ENCODE data around the gene KIF18A.
"Not testable (repeated sequence)": the region's sequence is repeated elsewhere in the genome, so short reads cannot be mapped to it uniquely, and the experiment has no call there.

The KIF18A gene

GRCh38 chr11:28107750-28108618, at the start of gene KIF18A, which contains the start of gene METTL15:
KIF18A (minus strand) TSS chr11:28108156; CDS start chr11:28097947, 10,209 bp downstream.
METTL15 (plus strand) TSS chr11:28108388; CDS start chr11:28113335, 4,947 bp downstream.
- DNase-seq (peak; percentile 100), ATAC-seq (replicated peaks) (peak; percentile 96 to 97)
- Mint-ChIP-seq H3K4me1 (peaks cover 9 to 40% of the 10 kb centered on the region in 2 donors), H3K36me3 (no peaks in the 10 kb centered on the region), H3K27ac (peak within 1 kb of the TSS; percentile 99), H3K9me3 (no peaks in the 10 kb centered on the region), H3K27me3 (no peaks in the 10 kb centered on the region), H3K4me3 (peak within 1 kb of the TSS; percentile 99)

- Mint-ChIP-seq H3K27me3 (no peaks in the 10 kb centered on the region), H3K36me3 (peaks cover 20 to 28% of the 10 kb centered on the region in 2 donors), H3K27ac (no peak overlapping the region), H3K4me1 (no peaks in the 10 kb centered on the region), H3K9me3 (peaks cover 3 to 5% of the 10 kb centered on the region in 2 donors), H3K4me3 (no peak overlapping the region)
- ATAC-seq (replicated peaks) (no peak), DNase-seq (no peak)
Measured at GRCh38 chr11:28153586-28153985, 45.6 kb upstream of the KIF18A start.

GRCh38 chr11:28152743-28153142, 44.8 kb upstream of the KIF18A start:
- Mint-ChIP-seq H3K27me3 (no peaks in the 10 kb centered on the region), H3K4me1 (no peaks in the 10 kb centered on the region), H3K4me3 (no peak overlapping the region), H3K36me3 (peaks cover 11 to 20% of the 10 kb centered on the region in 2 donors), H3K27ac (no peak overlapping the region), H3K9me3 (peaks cover under 1 to 3% of the 10 kb centered on the region in 2 donors)
- ATAC-seq (replicated peaks) (no peak), DNase-seq (no peak)

GRCh38 chr11:28146123-28146751, 38.3 kb upstream of the KIF18A start:
- peaks cover 4 to 7% of the 10 kb centered on the region in 2 donors for H3K36me3 Mint-ChIP-seq
- no peak for ATAC-seq (replicated peaks)
- H3K9me3 Mint-ChIP-seq: peaks cover 0 to under 1% of the 10 kb centered on the region in 2 donors
- H3K27ac Mint-ChIP-seq: no peak overlapping the region
- no peak for DNase-seq
- peaks cover 2 to 17% of the 10 kb centered on the region in 2 donors for H3K4me1 Mint-ChIP-seq
- no peak overlapping the region for H3K4me3 Mint-ChIP-seq
- no peaks in the 10 kb centered on the region for H3K27me3 Mint-ChIP-seq

GRCh38 chr11:28144808-28145207, 36.9 kb upstream of the KIF18A start:
- no peak overlapping the region for H3K27ac Mint-ChIP-seq
- no peak overlapping the region for H3K4me3 Mint-ChIP-seq
- DNase-seq (no peak), ATAC-seq (replicated peaks) (no peak)
- H3K36me3 Mint-ChIP-seq: peaks cover 11 to 15% of the 10 kb centered on the region in 2 donors
- H3K4me1 Mint-ChIP-seq: peaks cover 4 to 17% of the 10 kb centered on the region in 2 donors
- H3K27me3 Mint-ChIP-seq: no peaks in the 10 kb centered on the region
- peaks cover 10 to 11% of the 10 kb centered on the region in 2 donors for H3K9me3 Mint-ChIP-seq

- DNase-seq (no peak), ATAC-seq (replicated peaks) (no peak)
- Mint-ChIP-seq H3K9me3 (peaks cover 15 to 18% of the 10 kb centered on the region in 2 donors), H3K27me3 (no peaks in the 10 kb centered on the region), H3K36me3 (peaks cover 24 to 34% of the 10 kb centered on the region in 2 donors), H3K27ac (no peak overlapping the region), H3K4me3 (no peak overlapping the region), H3K4me1 (peaks cover 4 to 17% of the 10 kb centered on the region in 2 donors)
Measured at GRCh38 chr11:28142724-28143123, 34.8 kb upstream of the KIF18A start.

GRCh38 chr11:28140689-28141455, 32.9 kb upstream of the KIF18A start:
- no peak for DNase-seq
- no peak overlapping the region for H3K27ac Mint-ChIP-seq
- peaks cover 4 to 17% of the 10 kb centered on the region in 2 donors for H3K4me1 Mint-ChIP-seq
- H3K9me3 Mint-ChIP-seq: peaks cover 15 to 21% of the 10 kb centered on the region in 2 donors
- no peaks in the 10 kb centered on the region for H3K27me3 Mint-ChIP-seq
- H3K36me3 Mint-ChIP-seq: peaks cover 32 to 49% of the 10 kb centered on the region in 2 donors
- ATAC-seq (replicated peaks): no peak
- no peak overlapping the region for H3K4me3 Mint-ChIP-seq

- H3K27ac Mint-ChIP-seq: no peak overlapping the region
- H3K9me3 Mint-ChIP-seq: peaks cover 15 to 22% of the 10 kb centered on the region in 2 donors
- no peaks in the 10 kb centered on the region for H3K27me3 Mint-ChIP-seq
- ATAC-seq (replicated peaks) (no peak), DNase-seq (no peak)
- H3K4me3 Mint-ChIP-seq: no peak overlapping the region
- H3K36me3 Mint-ChIP-seq: peaks cover 35 to 55% of the 10 kb centered on the region in 2 donors
- H3K4me1 Mint-ChIP-seq: peaks cover 4 to 15% of the 10 kb centered on the region in 2 donors
Measured at GRCh38 chr11:28139841-28140415, 32.0 kb upstream of the KIF18A start.

- Mint-ChIP-seq H3K9me3 (peaks cover 15 to 22% of the 10 kb centered on the region in 2 donors), H3K27ac (no peak overlapping the region), H3K36me3 (peaks cover 40 to 71% of the 10 kb centered on the region in 2 donors), H3K4me3 (no peak overlapping the region), H3K27me3 (no peaks in the 10 kb centered on the region), H3K4me1 (peaks cover 1 to 3% of the 10 kb centered on the region in 2 donors)
- ATAC-seq (replicated peaks) (no peak), DNase-seq (no peak)
Measured at GRCh38 chr11:28137832-28138231, 29.9 kb upstream of the KIF18A start.

- H3K27me3 Mint-ChIP-seq: no peaks in the 10 kb centered on the region
- no peak overlapping the region for H3K4me3 Mint-ChIP-seq
- ATAC-seq (replicated peaks) (no peak), DNase-seq (no peak)
- peaks cover 40 to 71% of the 10 kb centered on the region in 2 donors for H3K36me3 Mint-ChIP-seq
- no peak overlapping the region for H3K27ac Mint-ChIP-seq
- H3K4me1 Mint-ChIP-seq: peaks cover 0 to 1% of the 10 kb centered on the region in 2 donors
- peaks cover 15 to 22% of the 10 kb centered on the region in 2 donors for H3K9me3 Mint-ChIP-seq
Measured at GRCh38 chr11:28137366-28137765, 29.4 kb upstream of the KIF18A start.

GRCh38 chr11:28136157-28136556, 28.2 kb upstream of the KIF18A start:
- not testable (repeated sequence) for ATAC-seq (replicated peaks); H3K27me3 Mint-ChIP-seq; H3K4me1 Mint-ChIP-seq; H3K4me3 Mint-ChIP-seq; DNase-seq; H3K27ac Mint-ChIP-seq
- Mint-ChIP-seq H3K9me3 (peaks cover 14 to 22% of the 10 kb centered on the region in 2 donors), H3K36me3 (peaks cover 42 to 74% of the 10 kb centered on the region in 2 donors)

GRCh38 chr11:28133146-28133545, 25.2 kb upstream of the KIF18A start:
- no peaks in the 10 kb centered on the region for H3K27me3 Mint-ChIP-seq
- ATAC-seq (replicated peaks) (no peak), DNase-seq (no peak)
- H3K9me3 Mint-ChIP-seq: peaks cover 0 to 5% of the 10 kb centered on the region in 2 donors
- H3K27ac Mint-ChIP-seq: no peak overlapping the region
- no peak overlapping the region for H3K4me3 Mint-ChIP-seq
- no peaks in the 10 kb centered on the region for H3K4me1 Mint-ChIP-seq
- H3K36me3 Mint-ChIP-seq: peaks cover 19 to 51% of the 10 kb centered on the region in 2 donors

GRCh38 chr11:28132548-28132947, 24.6 kb upstream of the KIF18A start:
- Mint-ChIP-seq H3K4me1 (no peaks in the 10 kb centered on the region), H3K9me3 (peaks cover 0 to 5% of the 10 kb centered on the region in 2 donors), H3K27ac (no peak overlapping the region), H3K4me3 (no peak overlapping the region), H3K27me3 (no peaks in the 10 kb centered on the region), H3K36me3 (peaks cover 19 to 47% of the 10 kb centered on the region in 2 donors)
- no peak for ATAC-seq (replicated peaks)
- DNase-seq: no peak

All from stimulated activated naive B cell treated with anti-CD40 and anti-IgM and Interleukin-4, amounts not matched to agents 10 μg/mL and 1 μg/mL and 100 μg/mL, for 72 hours (primary cell).